ENCODE data around the gene SRD5A2. TPM values are rescaled to one million over a fixed set of nuclear protein-coding genes. Genes with fewer than 3 reads are reported as not detected.
"Not testable (repeated sequence)": the region's sequence is repeated elsewhere in the genome, so short reads cannot be mapped to it uniquely, and the experiment has no call there.

SRD5A2 gene
- total RNA-seq, 1 donor from 2014 or later: not detected

DNA sequence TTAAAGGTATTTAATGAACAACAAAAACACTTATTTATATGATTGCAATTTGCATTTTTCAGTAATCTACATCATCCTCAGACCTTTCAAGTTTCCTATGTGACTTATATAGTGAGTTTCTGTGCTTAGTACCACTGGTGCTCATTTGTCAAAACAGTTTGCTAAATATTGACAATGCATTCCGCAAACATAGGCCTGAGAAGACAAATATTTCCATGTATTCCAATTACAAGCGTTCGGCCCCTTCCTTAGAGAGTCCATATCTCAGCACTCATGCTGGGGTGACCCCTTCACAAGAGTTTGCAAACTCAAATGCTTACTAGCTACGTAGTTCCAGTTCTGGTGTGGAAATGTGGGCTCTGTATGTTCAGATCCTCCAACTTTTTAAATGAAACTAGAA lies 56.1 kb downstream of the SRD5A2 start:
- H3K4me3 Mint-ChIP-seq: no peak overlapping the region

DNA sequence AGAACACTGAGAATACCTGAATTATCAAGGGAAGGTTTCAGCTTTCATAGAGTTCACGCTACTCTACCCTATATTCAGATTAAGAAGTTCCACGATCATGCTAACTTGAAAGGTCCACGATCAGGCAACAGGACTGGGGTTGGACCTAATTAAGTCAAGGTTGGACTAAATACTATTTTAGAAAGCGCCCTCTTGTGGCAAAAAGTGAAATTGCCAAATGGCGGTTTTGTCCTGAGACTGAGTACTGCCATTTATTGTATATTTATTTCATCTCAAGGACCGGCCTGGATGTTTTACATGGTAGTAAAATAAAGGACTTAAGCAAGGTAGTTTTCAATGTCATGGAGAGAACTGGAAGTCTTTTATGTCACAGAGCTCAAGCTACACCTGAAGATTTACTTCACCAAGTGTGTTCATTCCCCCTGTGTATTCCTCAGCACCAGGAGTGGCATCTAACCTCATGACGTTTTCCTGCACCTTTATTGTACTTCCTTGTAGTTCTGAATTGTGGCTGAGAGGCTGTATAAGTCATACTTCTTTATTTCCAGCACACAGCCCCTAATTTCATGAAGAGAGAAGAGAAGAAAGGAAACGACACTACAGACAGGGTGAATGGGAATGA lies 56.8 kb downstream of the SRD5A2 start:
- intact Hi-C loops (cut with micrococcal nuclease): loop anchor here (1.0 to 10.0 kb wide), 2 partner anchors 810 to 1359 kb away; no protein-coding TSS in a partner anchor
- peaks cover 4% of the 10 kb centered on the region for H3K27me3 Mint-ChIP-seq

More for the DNA sequence above, 56.1 kb downstream of the SRD5A2 start:
- Mint-ChIP-seq H3K36me3 (ENCODE audit: low read depth) (no peaks in the 10 kb centered on the region), H3K27ac (no peak overlapping the region), H3K27me3 (peaks cover 4% of the 10 kb centered on the region), H3K9me3 (no peaks in the 10 kb centered on the region), H3K4me1 (no peaks in the 10 kb centered on the region)
- peak; percentile 43 for DNase-seq
- intact Hi-C loops (cut with micrococcal nuclease): loop anchor here (1.0 to 10.0 kb wide), 2 partner anchors 810 to 1360 kb away; no protein-coding TSS in a partner anchor

DNA sequence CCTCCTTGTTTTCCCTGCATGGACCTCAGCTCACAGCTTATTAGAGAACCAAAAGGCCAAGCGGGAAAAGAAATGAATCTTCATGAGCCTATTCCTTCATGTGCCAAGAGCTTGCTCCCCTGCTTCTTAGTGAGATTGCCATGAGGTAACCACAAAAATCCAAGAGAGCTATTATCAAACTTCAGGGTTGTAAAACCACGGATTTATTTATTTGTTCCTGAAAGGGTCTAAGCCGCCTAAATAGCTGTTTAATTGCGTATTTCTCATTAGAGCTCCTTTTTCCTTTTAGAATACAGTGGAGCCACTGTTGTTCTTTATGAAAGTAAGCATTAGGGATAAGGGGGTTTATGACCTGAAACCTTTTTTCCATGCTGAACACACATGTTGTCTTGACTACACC lies 58.0 kb downstream of the SRD5A2 start:
- Mint-ChIP-seq H3K36me3 (ENCODE audit: low read depth) (no peaks in the 10 kb centered on the region), H3K9me3 (no peaks in the 10 kb centered on the region), H3K27ac (no peak overlapping the region), H3K4me3 (no peak overlapping the region), H3K4me1 (no peaks in the 10 kb centered on the region), H3K27me3 (peaks cover 4% of the 10 kb centered on the region)
- peak; percentile 11 for DNase-seq
- intact Hi-C loops (cut with micrococcal nuclease): loop anchor here (10.0 kb wide), 1 partner anchor 1358 kb away; no protein-coding TSS in a partner anchor

More for the DNA sequence above, 56.8 kb downstream of the SRD5A2 start:
- no peaks in the 10 kb centered on the region for H3K36me3 Mint-ChIP-seq (ENCODE audit: low read depth)
- H3K27ac Mint-ChIP-seq: no peak overlapping the region
- H3K4me1 Mint-ChIP-seq: no peaks in the 10 kb centered on the region
- no peak overlapping the region for H3K4me3 Mint-ChIP-seq
- peak; percentile 86 for DNase-seq
- H3K9me3 Mint-ChIP-seq: no peaks in the 10 kb centered on the region

DNA sequence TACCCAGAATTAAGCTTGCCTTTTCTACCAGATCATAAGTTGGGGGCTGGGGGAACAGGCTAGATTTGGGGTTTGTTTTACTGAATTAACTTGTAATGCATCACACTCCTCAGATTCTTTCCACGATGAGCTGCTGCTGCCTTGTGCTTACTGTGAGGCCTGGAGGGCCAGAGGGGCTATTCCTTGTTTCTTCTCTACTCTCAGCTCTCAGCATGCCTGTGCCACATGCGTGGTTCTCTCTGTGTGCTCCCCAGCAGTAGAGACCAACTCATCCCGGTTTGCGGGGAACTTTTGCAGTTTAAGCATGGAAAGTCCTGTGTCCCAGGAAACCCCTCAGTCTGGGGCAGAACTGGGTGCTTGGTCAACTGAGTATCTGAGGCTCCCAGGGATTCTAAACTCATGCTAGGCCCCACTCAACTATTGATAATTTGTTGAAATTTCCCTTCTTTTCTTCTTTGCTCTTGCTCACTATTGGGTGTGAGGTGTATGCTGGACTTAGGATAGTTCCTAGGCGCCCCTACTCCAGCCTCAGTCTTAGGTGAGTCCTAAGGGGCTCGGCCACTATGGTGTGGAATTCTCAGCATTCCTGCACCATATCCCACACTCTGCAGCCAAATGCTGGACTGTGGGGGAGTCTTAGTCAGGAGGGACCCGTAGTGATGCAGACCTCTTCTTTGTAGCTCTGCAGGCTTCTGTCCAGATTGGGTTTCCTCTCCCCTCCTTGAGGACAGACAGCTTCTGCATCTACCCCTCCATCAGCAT lies 63.1 kb downstream of the SRD5A2 start:
- intact Hi-C loops (cut with micrococcal nuclease): no loop called here
- H3K4me1 Mint-ChIP-seq: no peaks in the 10 kb centered on the region
- no peak overlapping the region for H3K27ac Mint-ChIP-seq
- DNase-seq: no peak
- peaks cover under 1% of the 10 kb centered on the region for H3K27me3 Mint-ChIP-seq
- no peaks in the 10 kb centered on the region for H3K9me3 Mint-ChIP-seq
- H3K36me3 Mint-ChIP-seq (ENCODE audit: low read depth): no peaks in the 10 kb centered on the region
- no peak overlapping the region for H3K4me3 Mint-ChIP-seq

DNA sequence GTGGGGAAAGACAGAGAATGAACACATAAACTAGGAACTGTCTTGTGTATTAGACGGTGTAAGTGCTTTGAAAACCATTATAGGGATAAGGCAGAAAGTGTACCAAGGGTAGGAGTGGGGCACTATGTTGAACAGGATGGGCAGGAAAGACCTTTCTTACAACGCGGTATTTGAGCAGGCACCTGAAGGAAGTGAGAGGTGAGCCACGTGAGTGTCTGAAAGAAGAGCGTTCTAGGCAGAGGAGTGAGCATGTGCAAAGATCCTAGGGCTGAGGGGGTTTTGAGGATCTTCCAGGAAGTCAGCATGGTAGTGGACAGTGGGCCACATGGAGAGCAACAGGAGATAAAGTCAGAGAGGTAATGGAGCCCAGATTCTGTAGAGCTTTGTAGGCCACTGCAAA lies 65.2 kb downstream of the SRD5A2 start:
- Mint-ChIP-seq H3K4me3 (no peak overlapping the region), H3K4me1 (no peaks in the 10 kb centered on the region), H3K36me3 (ENCODE audit: low read depth) (no peaks in the 10 kb centered on the region), H3K27me3 (no peaks in the 10 kb centered on the region), H3K9me3 (no peaks in the 10 kb centered on the region), H3K27ac (no peak overlapping the region)
- DNase-seq: no peak
- intact Hi-C loops (cut with micrococcal nuclease): no loop called here

DNA sequence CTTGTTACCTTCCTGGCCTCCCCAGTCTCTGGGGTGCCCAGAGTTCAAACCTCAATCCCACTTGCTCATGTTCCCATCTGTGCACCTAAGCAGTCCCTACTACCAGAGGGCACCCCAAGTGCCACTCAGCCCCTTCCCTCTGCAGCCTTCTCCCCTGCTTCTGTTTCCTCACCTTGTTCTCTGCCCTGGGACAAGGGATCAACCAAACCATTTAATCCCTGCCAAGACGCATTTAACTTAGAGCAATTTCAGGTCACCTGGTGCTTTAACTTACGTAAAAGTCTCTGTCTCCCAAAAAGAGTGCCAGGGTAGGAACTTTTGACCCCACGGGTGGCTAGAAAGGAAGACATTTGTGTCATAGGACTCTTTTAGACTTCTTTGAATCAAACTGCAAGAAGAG lies 67.2 kb downstream of the SRD5A2 start:
- intact Hi-C loops (cut with micrococcal nuclease): no loop called here
- H3K27me3 Mint-ChIP-seq: peaks cover 7% of the 10 kb centered on the region
- no peaks in the 10 kb centered on the region for H3K9me3 Mint-ChIP-seq
- H3K4me1 Mint-ChIP-seq: no peaks in the 10 kb centered on the region
- DNase-seq: no peak
- no peak overlapping the region for H3K4me3 Mint-ChIP-seq
- no peak overlapping the region for H3K27ac Mint-ChIP-seq
- no peaks in the 10 kb centered on the region for H3K36me3 Mint-ChIP-seq (ENCODE audit: low read depth)

DNA sequence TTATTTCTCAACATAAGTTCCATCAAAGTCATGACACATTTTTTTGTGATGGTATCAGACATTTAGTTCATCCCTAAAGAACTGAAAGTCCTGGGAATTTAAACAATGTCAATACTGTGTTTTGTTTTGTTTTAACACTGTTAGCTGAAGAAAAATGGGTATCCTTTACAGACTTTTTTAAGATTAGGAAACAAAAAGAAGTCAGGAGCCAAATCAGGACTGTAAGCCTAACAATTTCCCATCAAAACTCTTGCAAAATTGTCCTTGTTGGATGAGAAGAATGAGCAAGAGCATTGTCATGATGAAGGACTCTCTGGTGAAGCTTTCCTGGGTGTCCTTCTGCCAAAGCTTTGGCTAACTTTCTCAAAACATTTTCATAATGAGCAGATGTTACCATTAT lies 69.4 kb downstream of the SRD5A2 start:
- DNase-seq: no peak
- Mint-ChIP-seq H3K36me3 (ENCODE audit: low read depth) (no peaks in the 10 kb centered on the region), H3K9me3 (no peaks in the 10 kb centered on the region), H3K27ac (no peak overlapping the region), H3K4me1 (no peaks in the 10 kb centered on the region), H3K4me3 (no peak overlapping the region), H3K27me3 (peaks cover 10% of the 10 kb centered on the region)
- intact Hi-C loops (cut with micrococcal nuclease): no loop called here

DNA sequence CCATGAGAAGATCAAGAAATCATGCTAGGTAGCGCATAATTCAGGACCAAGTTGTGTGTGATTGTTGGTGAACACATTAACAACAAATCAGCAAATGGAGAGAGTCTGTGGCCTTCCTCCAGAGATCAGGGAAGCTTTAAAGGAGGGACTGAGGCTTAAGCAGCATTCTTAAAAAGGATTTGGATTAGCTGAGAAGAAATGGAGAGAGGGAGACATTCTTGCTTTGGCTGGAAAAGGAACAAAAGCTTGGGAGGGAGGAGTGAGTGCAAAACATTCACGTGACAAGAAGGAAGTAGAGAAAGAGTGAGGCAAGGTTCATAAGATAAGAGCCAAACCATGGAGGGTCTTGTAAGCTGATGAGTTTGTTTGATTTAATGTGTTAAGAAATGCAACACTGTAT lies 75.6 kb downstream of the SRD5A2 start:
- Mint-ChIP-seq H3K27ac (no peak overlapping the region), H3K4me3 (no peak overlapping the region), H3K9me3 (no peaks in the 10 kb centered on the region), H3K4me1 (no peaks in the 10 kb centered on the region), H3K27me3 (peaks cover 13% of the 10 kb centered on the region), H3K36me3 (ENCODE audit: low read depth) (no peaks in the 10 kb centered on the region)
- no peak for DNase-seq
- intact Hi-C loops (cut with micrococcal nuclease): no loop called here

DNA sequence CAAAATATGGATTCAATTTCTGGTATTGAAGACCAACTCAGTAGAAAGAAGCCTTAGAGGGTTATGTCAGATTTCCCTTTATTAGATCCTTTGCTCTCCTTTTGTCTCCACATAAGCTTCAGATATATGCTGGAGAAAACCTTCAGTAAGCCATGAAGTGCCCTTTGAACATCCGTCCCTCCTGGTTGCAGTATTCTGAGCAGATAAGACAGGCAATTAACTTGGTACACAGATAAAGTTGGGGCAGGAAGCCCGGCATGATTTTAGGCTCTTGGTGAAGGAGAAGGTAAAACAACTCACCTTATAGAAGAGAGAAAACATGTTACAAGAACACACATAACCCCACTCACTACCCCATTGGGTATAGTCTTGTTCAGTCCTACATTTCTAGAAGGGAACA lies 76.4 kb downstream of the SRD5A2 start:
- H3K9me3 Mint-ChIP-seq: no peaks in the 10 kb centered on the region
- H3K4me1 Mint-ChIP-seq: no peaks in the 10 kb centered on the region
- intact Hi-C loops (cut with micrococcal nuclease): no loop called here
- no peaks in the 10 kb centered on the region for H3K36me3 Mint-ChIP-seq (ENCODE audit: low read depth)
- no peak for DNase-seq
- H3K4me3 Mint-ChIP-seq: no peak overlapping the region
- H3K27me3 Mint-ChIP-seq: peaks cover 11% of the 10 kb centered on the region
- H3K27ac Mint-ChIP-seq: no peak overlapping the region

DNA sequence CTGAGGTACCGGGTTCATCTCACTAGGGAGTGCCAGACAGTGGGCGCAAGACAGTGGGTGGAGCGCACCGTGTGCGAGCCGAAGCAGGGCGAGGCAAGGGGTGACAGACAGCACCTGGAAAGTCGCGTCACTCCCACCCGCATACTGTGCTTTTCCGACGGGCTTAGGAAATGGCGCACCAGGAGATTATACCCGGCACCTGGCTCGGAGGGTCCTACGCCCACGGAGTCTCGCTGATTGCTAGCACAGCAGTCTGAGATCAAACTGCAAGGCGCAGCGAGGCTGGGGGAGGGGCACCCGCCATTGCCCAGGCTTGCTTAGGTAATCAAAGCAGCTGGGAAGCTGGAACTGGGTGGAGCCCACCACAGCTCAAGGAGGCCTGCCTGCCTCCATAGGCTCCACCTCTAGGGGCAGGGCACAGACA lies 84.3 kb downstream of the SRD5A2 start:
- H3K27ac Mint-ChIP-seq; H3K9me3 Mint-ChIP-seq; H3K27me3 Mint-ChIP-seq; intact Hi-C loops (cut with micrococcal nuclease); H3K36me3 Mint-ChIP-seq (ENCODE audit: low read depth); DNase-seq; H3K4me1 Mint-ChIP-seq: not testable (repeated sequence)
- H3K4me3 Mint-ChIP-seq: peak overlapping the region; percentile 9

DNA sequence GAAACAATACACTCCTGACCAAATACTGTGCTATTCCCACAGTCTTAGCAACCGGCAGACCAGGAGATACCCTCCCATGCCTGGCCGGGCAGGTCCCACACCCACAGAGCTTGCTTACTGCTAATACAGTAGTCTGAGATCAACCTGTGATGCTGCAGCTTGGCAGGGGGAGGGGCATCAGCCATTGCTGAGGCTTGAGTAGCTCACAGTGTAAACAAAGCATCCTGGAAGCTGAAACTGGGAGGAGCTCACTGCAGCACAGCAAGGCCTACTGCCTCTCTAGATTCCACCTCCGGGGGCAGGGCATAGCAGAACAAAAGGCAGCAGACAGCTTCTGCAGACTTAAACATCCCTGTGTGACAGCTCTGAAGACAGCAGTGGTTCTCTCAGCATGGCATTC lies 91.4 kb downstream of the SRD5A2 start:
- intact Hi-C loops (cut with micrococcal nuclease); H3K4me3 Mint-ChIP-seq: not testable (repeated sequence)

DNA sequence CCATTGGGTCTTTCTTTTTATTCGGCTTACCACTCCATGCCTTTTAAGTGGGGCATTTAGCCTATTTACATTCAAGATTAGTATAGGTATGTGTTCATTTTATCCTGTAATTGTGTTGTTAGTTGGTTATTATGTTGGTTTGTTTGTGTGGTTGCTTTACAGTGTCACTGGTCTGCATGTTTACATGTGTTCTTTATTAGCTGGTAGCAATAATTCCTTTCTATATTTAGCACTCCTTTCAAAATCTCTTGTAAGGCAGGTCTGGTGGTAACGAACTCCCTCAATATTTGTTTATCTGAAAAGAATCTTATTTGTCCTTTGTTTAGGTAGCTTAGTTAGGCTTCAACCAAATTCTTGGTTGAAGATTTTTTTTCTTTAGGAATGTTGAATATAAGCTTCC lies 97.5 kb downstream of the SRD5A2 start:
- Mint-ChIP-seq H3K4me3 (no peak overlapping the region), H3K9me3 (no peaks in the 10 kb centered on the region)

More for the DNA sequence above, 91.4 kb downstream of the SRD5A2 start:
- H3K27me3 Mint-ChIP-seq; H3K36me3 Mint-ChIP-seq (ENCODE audit: low read depth); H3K27ac Mint-ChIP-seq; H3K4me1 Mint-ChIP-seq; H3K9me3 Mint-ChIP-seq; DNase-seq: not testable (repeated sequence)

DNA sequence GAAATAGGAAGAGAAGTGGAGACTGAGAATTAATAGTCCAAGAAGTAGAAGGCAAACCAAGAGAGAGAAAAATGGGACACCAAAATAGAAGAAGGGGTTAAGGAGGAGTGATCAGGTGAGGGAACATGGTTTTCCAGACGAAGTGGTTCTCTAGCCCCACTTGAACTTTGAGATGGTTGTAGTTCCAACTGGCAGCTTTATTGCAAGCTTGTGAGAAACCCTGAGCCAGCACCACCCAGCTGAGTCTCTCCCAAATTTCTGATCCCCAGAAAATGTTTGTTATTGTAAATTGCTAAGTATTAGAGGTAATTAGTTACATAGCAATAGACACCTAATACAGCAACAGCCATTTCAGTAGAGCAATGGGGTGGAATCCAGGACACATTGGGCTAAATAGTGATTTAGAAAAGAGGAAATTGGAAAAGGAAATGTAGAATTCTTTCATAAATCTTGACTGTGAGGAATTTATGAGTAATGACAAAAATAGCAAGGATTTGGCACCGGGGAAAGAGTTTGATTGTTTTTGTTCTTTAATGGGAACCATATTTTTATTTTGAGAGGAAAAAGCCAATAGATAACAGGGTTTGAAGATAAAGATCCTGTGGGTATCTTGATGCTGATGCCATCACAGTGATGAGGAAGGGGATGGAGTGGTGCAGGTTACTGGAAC lies 104.1 kb downstream of the SRD5A2 start:
- Mint-ChIP-seq H3K4me1 (no peaks in the 10 kb centered on the region), H3K36me3 (ENCODE audit: low read depth) (no peaks in the 10 kb centered on the region), H3K27me3 (peaks cover 8% of the 10 kb centered on the region), H3K9me3 (no peaks in the 10 kb centered on the region), H3K4me3 (no peak overlapping the region), H3K27ac (no peak overlapping the region)
- intact Hi-C loops (cut with micrococcal nuclease): no loop called here
- no peak for DNase-seq

More for the DNA sequence above, 97.5 kb downstream of the SRD5A2 start:
- DNase-seq: no peak
- Mint-ChIP-seq H3K4me1 (no peaks in the 10 kb centered on the region), H3K27me3 (peaks cover 8% of the 10 kb centered on the region), H3K27ac (no peak overlapping the region), H3K36me3 (ENCODE audit: low read depth) (no peaks in the 10 kb centered on the region)
- intact Hi-C loops (cut with micrococcal nuclease): no loop called here

DNA sequence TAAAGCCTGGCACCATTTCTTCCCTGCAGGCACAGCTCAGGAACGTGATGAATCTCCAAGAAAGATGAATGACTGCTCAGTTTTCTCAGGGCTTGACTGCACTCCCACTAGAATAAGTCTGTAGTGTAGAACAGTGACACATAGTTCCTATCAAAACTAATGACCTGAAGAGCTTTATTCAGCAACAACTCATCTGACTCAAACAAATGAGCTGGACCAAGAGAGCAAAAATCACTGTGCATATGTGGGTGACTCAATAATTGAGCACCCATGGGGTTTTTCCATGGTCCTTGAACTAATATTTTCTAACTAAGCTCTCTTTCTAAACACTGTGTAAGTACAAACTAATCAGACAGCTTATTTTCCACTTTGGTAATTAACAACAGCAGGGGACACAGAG lies 105.0 kb downstream of the SRD5A2 start:
- Mint-ChIP-seq H3K27me3 (peaks cover 8% of the 10 kb centered on the region), H3K4me1 (no peaks in the 10 kb centered on the region)
- no peak for DNase-seq

More for the DNA sequence above, 105.0 kb downstream of the SRD5A2 start:
- intact Hi-C loops (cut with micrococcal nuclease): no loop called here
- Mint-ChIP-seq H3K9me3 (no peaks in the 10 kb centered on the region), H3K27ac (no peak overlapping the region), H3K36me3 (ENCODE audit: low read depth) (no peaks in the 10 kb centered on the region), H3K4me3 (no peak overlapping the region)

All from activated CD4-positive, alpha-beta T cell treated with anti-CD3 and anti-CD28 coated beads, Interleukin-2, amount 10 ng/mL, durations not matched to agents 24 days and 14 days (primary cell).